DMS 273 treated with DMSO at 0.1 percent for 48 hours (cell line): ENCODE results near the gene RSPH6A.
"Not testable (repeated sequence)": the region's sequence is repeated elsewhere in the genome, so short reads cannot be mapped to it uniquely, and the experiment has no call there.

Experiments used
- DNase-seq: peaks from one replicate; lab custom pipeline; 2025; lab: John Stamatoyannopoulos, UW

The RSPH6A gene

DNA sequence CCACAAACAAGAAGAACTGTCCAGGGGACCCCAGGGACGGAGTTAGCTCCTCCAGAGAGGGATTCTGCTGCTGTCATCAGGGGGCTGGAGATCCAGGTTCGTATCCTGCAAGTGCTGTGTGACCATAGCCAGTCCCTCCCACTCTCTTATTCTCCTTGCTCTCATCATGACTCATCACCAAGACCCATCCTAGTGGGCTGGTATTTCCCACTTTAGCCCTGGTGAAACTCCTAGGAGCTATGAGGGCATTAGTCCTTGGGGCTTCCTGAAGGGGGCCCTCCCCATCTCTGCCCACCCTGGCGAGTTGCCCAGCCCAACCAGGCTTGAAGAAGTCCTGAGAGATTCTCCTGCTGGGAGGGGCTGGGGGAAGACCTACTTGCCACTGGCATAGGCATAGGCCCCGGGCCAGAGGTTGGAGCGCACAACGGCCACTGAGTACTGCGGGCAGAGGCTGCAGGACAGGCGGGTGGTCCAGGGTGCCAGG lies 15.0 kb downstream of the RSPH6A start:
- DNase-seq, result no peak

DNA sequence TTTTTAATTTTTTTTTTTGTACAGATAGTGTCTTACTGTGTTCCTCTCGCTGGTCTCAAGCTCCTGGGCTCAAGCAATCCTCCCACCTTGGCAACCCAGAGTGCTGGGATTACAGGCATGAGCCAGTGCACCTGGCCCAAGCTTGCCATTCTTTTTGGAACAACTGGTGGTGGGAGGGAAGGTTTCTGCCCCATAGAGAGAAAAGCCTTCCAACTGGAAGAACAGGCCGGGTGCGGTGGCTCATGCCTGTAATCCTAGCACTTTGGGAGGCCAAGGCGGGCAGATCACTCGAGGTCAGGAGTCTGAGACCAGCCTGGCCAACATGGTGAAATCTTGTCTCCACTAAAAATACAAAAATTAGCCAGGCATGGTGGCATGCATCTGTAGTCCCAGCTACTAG lies 15.6 kb downstream of the RSPH6A start:
- not testable (repeated sequence) for DNase-seq

DNA sequence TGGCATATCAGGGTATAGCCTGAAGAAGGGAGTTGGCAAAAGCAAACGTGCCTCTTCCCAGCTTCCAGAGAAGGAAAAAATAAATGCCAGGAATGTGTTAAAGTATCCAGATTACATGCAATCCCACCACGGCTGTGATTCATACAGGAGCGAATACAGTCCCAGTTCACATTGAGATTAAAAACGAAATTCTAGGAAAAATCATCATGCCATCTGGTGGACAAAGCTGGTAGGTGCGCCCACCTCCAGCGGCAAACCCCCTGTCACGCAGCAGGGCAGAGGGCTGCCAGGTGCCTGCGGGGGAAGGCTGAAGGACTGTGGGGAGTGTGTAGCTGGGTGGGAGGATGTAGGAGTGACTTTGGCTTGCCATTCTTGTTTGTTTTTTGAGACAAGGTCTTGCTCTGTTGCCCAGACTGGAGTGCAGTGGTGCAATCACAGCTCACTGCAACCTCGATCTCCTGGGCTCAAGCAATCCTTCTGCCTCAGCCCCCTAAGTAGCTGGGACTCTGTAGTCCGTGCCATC lies 16.1 kb downstream of the RSPH6A start:
- peak; percentile 32 for DNase-seq

DNA sequence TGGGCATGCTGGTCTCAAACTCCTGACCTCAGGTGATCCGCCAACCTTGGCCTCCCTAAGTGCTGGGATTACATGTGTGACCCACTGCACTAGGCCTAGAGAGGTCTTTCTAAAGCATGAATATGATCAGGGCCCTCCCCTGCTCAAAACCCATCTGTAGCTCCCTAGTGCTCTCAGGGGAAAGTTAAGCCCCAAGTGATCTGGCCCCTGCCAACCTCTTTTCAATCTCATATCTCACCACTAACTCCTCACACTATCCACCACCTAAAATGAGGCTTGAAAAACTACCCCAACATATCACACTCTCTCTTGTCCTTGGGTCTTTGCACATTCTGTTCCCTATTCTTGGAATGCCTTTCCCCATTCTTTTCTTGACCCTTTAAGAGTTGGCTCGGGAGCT lies 20.5 kb downstream of the RSPH6A start:
- no peak for DNase-seq

DNA sequence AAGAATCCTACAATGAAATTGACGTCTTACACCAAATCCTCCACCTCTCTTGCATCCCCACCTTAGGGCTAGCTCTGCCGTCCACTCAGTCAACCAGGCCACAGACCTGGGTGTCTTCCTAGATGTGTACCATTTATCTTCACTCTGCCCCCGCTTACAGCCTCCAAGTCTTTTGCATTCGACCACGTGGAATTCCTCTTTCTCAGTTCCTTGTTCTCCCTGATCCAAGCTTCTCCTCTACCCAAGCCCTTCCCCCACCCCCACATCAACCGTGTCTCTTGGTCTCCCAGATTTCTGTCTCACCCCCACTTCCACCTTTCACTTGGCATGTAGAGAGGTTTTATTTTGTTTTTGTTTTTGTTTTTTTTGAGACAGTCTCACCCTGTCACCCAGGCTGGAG lies 21.2 kb downstream of the RSPH6A start:
- no peak for DNase-seq

DNA sequence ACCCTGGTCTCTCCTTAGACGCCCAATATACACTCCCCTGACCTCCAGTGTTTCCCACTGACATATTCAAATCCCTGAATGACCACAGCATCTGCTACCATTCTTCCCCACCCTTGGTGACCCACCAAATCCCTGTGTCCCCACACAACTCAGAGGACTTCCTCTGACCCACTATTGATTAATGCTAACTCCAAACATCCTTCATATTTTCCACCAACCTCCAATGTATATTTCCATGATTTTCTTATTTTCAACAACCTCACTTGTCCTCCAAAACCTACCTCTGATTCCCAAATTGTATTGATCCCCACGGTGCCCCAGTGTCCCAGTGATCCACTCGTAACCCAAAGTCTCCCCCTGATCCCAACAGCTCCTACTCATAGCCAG lies 21.9 kb downstream of the RSPH6A start:
- no peak for DNase-seq

DNA sequence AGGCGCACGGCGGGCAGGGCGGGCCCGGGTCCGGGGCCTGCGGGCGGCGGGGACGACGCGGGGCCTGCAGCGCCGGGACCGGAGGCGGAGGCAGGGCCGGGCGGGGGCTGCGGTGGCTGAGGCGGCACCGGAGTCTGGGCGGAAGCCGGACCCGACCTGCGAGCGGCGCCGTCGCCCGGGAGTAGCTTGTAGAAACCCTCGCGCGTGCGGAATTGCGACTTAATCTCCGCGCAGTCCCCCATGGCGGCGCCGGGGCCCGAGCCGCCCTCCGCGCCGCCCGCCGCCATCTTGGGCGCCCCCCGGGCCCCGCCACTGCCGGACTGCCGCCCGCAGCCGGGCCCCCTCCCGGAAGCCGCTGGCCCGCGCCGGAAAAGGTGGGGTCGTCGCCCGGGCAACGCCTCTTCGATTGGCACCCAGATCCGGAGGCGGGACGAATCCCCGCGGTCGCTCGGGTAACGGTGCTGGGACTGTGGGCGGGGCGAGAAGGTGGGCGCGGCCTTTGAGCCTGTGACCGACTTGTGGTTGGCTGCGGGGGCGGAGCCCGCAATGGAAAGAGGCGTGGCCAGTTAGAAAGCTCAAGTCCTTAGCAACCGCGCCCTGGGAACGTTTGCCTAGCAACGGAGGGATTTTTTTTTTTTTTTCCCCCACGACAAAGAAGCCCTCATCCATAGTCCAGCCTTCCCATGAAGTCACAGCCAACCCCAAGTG lies 22.5 kb downstream of the RSPH6A start, which contains the start of gene DMWD:
Gene DMWD (minus strand): TSS at position 376 of the 708 bp plus-strand sequence. CDS start 89 bp downstream, at position 287.
- DNase-seq, result peak; percentile 93

DNA sequence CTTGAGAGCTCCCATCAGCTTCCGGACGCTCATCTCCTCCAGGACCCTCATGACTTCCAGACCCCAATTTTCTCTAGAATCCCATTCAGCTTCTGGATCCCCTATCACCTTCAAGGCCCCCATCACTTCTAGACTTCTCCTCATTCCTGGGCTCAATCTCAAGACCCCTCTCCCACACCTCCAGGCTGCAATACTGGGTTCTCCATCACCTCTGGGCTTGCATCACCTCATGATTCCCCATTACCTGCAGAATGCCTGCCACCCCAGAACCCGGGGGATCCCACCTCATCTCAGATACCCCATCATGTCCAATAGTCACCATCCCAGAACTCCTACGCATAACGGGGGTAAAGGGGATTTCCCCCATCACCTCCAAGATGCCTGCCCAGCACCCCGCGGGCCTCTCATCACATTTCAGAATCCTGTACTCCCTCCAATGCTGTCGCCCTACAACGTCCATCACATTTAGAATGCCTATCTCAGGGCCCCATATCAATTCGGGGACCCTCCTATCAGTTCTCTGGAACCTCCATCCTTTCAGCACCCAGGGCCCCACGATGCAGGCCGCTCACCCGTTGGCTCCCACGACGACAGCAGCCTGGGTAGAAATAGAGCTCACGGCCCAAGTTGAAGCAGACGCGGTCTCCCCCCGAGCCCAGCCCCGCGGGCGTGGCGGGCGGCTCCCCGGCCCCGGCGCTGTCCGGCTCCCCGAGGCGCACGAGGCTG lies 23.2 kb downstream of the RSPH6A start:
- no peak for DNase-seq

DNA sequence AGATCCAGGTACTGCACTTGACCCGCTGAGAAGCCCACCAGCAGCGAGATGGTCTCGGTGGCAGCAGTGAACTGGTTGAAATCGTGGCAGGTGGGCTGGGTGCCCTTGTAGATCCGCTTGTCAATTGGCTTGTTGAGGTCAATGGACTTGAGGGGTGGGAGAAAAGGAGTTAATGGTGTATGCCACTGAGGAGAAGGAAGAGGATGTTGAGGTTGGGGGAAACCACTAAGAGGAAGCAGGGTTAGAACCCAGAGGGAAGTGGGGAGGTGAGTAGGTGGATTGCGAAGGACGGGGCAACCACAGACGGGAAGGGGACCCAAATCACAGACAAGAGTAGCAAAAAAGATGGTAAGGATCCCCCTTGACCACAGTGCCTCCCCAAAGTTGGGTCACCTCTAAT lies 24.2 kb downstream of the RSPH6A start:
- DNase-seq, result no peak

DNA sequence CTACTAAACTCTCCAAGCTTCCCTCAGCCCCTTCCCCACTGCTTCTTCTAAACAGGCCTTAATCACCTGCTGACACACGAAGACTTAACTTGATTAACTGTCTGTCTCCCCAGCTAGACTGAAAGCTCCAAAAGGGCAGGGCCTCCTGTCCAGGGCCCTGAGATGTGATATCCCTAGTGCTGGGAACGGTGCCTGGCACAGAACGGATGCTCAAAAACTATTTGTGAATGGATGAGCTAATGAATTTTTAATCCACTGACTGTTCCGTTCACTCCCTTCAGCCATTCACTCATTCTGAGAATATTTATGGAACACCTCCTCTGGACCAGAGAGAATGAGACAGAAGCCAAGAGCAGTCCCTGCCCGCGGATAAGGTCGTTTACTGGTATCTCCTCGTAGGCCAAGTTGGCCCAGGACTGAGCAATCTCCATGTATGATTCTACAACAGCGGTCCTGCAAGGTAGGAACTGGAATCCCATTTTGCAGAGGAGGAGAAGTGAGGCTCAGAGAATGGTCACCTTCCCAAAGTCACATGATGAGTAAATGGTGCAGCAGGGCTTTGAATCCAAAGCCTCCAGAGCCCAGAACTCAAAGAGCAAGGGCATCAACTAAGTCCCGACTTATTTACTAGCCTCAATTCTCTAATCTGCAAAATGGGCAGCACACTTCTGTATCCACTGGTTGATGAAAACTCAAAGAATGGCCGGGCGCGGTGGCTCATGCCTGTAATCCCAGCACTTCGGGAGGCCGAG lies 25.9 kb downstream of the RSPH6A start:
- no peak for DNase-seq

DNA sequence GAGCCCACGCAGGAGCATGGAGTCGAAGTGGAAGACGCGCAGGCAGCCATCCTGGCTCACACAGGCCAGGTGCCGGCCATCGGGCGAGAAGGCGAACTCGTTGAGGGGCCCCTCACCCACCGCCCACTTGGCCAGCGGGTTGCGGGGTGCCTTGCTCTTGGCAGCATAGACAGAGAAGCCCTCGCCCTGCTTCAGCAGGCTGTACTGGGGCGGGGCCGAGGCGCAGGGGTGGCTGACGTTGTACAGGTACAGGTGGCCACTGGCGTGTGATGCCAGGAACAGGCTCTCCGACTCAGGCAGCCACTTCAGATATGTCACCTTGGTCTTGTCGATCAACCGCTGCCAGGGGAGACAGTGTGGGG lies 28.6 kb downstream of the RSPH6A start:
- no peak for DNase-seq

DNA sequence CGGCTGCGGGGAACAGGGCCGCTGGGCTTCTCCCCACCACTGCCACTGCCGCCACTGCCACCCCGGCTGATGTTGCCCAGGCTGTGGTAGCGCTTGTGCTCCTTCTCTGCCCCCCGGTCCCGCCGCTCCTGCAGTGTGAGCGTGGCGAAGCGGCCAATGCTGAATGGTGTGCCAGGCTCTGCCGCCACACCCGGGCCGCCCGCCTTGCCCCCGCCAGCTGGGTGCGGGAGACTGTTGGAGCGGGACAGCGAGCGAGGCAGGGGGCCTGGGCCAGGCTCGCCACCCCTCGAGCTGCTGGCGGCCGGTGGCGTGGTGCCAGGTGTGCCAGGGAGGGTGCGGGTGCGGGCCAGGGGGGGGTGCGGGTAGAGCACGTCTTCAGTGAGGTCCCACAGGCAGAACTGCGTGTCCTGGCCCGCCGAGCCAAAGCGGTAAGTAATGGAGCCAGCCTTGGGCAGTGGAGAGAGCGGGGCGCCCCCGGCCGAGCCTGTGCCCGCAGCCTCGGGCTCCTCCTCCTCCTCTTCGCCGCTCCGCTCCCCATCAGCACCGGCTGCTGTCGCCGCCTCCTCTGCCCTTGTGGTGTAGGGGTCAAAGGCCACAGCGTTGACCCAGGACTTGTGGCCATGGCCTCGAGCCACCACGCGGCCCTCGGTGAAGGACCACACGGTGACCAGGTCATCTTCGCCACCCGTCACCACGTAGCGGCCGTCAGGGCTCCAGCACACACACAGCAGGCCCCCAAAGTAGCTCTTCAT lies 29.2 kb downstream of the RSPH6A start:
- DNase-seq, result no peak

DNA sequence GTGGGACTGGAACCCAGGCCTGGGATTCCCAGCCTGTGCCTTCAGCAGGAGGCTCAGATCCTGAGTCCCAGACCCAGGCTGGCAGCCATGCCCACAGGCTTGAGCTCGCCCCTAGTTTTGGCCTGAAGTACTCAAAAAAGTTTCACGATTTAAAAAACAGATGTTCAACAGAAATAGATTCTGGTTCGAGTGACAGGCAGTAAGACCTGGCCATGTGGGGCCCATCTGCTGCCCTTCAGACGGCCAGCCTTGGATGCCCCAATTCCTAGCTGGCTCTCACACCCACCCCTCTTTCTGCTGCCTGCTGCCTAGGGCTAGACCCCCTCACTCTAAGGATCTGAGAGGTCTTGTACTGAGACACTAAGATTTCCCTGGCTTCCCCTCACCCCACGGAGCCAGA lies 30.0 kb downstream of the RSPH6A start:
- DNase-seq, result peak; percentile 76

DNA sequence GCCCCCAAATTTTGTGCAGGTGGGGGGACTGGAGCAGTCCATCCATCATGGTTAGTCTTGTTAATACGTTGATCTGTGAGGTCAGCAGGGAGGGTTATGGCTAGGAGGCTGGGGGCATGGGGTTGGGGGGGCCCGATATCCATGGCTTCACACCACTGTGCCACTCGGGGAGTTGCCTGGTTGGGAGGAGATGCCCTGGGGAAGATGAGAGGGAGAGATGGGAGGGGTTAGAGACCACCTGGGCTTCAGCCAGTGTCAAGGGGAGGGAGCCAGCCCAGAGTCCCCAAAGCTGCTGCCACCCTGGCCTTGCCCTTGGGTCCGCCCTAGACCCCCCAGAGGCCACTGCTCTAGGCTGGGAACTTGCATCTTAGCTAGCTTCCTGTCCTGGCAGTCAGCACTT lies 31.0 kb downstream of the RSPH6A start:
- no peak for DNase-seq

DNA sequence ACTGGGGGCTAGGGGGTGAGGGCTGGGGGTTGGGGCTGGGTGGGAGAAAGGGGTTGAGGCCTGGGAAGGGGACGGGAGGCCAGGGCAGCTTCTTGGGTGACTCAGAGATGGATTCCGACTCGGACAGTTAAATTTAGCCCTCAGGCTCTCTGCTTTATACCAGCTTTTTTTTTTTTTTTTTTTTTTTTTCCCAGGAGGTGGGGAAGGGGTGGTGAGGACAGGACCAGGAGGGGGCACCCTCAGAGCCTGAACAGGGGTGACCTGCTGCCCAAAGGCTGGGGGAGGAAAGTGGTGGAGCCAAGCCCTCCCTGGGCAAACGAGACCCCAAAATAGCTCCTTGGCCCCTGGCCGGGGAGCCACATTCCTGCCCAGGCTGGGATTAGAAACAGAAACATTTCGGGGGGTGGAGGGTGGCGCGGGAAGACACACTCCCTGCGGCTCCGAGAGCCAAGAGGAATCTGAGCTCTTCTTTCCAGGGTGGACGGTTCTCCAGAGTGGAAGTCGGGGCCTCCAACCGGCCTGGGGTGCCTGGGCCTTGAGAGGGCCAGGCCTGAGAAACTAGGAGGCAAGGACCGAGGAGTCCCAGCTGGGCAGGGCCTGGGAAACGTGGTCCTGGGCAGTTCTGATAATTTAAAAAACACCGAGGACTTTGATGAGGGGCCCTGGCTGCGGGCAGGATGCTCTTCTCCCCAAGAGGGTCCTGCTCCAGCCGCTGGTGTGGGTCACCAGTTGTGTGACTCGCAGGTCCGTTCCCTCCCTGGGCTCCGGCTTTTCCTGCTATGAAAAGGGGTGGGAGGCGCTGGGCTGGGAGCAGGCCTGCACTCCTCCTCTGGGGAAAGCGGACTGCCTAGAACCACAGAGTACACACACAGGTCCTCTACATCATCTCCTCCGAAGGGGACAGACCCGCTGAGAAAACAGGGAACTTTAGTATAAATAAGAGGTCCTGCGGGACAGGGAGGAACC lies 32.0 kb downstream of the RSPH6A start:
- no peak for DNase-seq

DNA sequence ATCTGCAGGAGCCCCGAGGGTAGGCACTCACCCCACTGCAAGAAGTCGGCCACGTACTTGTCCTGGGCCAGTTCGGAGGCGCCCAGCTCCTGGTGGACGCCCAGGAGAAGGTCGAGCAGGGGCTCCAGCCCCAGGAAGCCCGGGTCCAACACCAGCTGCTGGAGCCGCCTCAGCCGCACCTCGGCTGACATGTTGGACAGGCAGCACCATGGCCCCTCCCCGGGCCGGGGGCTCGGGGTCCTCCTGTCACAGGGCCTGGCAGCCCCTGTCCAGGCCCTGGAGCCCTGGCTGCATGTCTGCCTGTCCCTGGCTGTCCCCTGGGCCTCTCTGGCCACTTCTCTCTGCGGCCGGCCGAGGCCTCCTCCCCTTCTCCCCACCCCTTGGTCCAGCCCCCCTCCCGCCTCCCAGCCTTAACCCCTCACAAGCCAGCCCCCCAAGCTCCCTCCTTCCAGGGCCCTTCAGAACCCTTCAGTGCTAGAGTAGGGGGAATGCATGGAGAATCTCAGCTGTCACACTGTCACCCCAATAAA lies 32.9 kb downstream of the RSPH6A start, which contains the start of gene DMPK:
Gene DMPK (minus strand): TSS at position 329 of the 530 bp plus-strand sequence. CDS start 138 bp downstream, at position 191.
- no peak for DNase-seq

DNA sequence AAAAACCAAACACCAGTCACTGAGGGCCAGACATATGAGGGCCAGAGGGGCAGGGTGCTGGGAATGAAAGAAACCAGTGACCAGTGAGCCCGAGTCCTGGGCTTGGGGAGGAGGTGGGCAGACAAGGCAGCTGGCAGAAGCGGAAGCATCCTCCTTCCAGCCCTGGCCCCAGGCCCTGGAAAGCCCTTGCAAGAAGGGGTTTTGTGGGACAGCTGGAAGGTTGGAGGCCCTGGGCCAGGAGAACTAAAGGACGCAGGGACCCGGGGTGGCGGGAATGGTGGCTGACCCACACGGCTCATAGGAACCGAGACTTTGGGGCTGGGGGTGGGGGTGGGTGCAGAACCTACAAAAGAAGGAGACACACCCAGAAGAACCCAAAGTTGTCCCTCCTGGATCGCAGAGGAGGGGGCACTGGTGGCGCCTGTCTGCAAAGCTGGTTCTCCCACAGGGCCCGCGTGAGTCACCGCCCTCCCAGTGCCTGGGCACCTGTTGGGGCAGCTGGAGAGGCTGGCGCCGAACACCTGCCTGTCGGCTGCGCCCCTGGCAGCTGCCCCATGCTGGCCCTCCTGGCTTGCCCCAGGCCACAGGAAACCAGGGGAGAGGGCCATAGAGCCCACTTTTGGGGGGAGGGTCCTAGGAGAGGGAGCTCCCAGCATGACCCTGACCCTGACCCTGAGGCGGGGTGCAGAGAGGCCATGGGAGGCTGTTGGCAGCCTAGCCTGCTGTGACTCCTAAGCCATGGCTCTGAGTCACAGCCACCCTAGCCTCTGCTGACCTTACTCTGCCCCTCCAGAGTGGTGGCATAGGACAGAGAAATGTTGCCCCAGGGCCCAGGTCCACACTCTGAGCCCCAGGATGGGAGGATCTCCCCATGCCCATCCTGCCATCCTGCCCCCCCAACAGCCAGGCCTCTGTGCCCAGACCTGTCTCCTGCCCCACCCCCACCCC lies 33.6 kb downstream of the RSPH6A start:
- peak; percentile 51 for DNase-seq

DNA sequence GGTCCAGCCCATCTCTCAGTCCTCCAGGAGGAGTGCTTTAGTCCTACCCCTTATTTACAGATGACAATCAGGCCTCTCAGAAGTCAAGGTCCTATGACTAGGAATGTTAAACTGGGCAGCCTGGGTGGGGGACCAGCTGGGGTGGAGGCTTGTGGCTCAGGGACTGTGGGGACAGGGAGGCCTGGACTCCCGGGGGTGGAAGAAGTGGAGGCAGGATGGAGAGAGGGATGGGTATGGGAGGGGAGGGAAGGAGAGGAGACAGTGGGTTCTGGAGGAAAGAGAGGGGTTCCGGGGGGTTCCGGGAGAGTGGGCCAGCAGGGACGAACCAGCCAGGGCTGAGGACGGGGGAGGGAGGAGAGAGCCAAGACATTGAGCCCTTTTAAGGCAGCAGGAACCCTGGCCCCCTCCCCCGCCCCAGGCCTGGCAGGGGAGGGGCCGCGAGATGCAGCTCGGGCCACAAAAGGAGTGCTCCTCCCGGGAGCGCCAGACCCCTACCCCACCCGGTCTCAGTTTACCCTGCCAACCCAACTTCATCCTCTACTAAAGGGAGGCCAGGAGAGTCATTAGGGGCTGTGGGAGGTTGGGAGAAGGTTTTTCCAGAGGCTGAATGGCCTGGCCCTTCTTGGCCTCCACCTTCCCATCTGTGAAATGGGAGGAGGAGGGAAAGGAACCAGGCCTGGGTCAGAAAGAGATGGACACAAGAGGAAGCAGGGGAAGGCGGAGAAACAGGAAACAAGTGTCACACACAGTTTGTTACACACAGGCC lies 34.5 kb downstream of the RSPH6A start:
- DNase-seq, result no peak

DNA sequence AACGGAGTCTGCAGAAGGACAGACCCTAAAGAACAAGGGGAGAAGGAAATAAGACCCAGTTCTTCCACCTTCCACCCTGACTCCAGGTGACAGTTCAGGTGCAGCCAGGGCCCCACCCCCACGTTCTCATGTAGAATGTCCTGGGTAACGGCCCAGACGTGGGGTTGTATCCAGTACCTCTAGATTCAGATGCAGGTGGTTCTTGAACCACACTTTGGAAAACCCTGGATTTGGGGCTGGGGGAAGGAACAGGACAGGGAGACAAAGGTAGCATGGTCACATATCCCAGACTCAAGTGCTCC lies 35.0 kb downstream of the RSPH6A start:
- DNase-seq, result no peak
